ENCODE results near the gene CASK. TPM values are rescaled to one million over a fixed set of nuclear protein-coding genes. Genes with fewer than 3 reads are reported as not detected.

CASK gene
- total and polyA plus RNA-seq, 2 donors (not counting 1 experiment from before 2014, with no cell fraction given), result 27.4 to 78.3 TPM

GRCh38 chrX:41529221-41529620 is 394.1 kb downstream of the CASK start:
- Histone ChIP-seq H3K79me2 (ENCODE audit: control insufficient read depth, insufficient read depth, low read length) (no peaks in the 10 kb centered on the region), H4K20me1 (ENCODE audit: control insufficient read depth, extremely low read depth, insufficient read depth, low read length) (no peaks in the 10 kb centered on the region), H3K9ac (ENCODE audit: insufficient read depth, low read length) (no peak overlapping the region), H3K4me3 (replicated peaks in 1 of 4; ENCODE audit: control extremely low read depth in 1 of 4, insufficient read depth in 1 of 4, low read depth in 3 of 4, low read length in 4 of 4) (no peak overlapping the region), H2AFZ (ENCODE audit: low read length) (no peak overlapping the region), H3K27me3 (ENCODE audit: control insufficient read depth, insufficient read depth, low read length) (no peaks in the 10 kb centered on the region), H3K4me1 (ENCODE audit: control insufficient read depth, extremely low read depth, insufficient read depth, low read length) (no peaks in the 10 kb centered on the region), H3K9me3 (ENCODE audit: control insufficient read depth, insufficient read depth, low read depth, low read length) (no peaks in the 10 kb centered on the region), H3K27ac (ENCODE audit: insufficient read depth, low read length) (no peak overlapping the region), H3K36me3 (ENCODE audit: control insufficient read depth, insufficient read depth, low read length) (no peaks in the 10 kb centered on the region), H3K4me2 (ENCODE audit: extremely low read depth, insufficient read depth, low read length) (no peak overlapping the region)
- no peak for DNase-seq (ENCODE audit: low read depth in 2 of 2)
- no peak for TF ChIP-seq EZH2 (IDR thresholded peaks at IDR 0.05; ENCODE audit: low read length, missing control alignments)
- TF ChIP-seq CTCF (conservative IDR thresholded peaks at IDR 0.05 in 1 of 2, IDR thresholded peaks at IDR 0.05 in 1 of 2; ENCODE audit: low read depth in 1 of 2, low read length in 2 of 2), result no peak

GRCh38 chrX:41528784-41529183 is 394.6 kb downstream of the CASK start:
- no peak overlapping the region for H3K4me2 ChIP-seq (ENCODE audit: extremely low read depth, insufficient read depth, low read length)
- no peak for DNase-seq (ENCODE audit: low read depth in 2 of 2)
- H3K9ac ChIP-seq (ENCODE audit: insufficient read depth, low read length), result no peak overlapping the region
- no peak overlapping the region for H3K4me3 ChIP-seq (replicated peaks in 1 of 4; ENCODE audit: control extremely low read depth in 1 of 4, insufficient read depth in 1 of 4, low read depth in 3 of 4, low read length in 4 of 4)
- H3K4me1 ChIP-seq (ENCODE audit: control insufficient read depth, extremely low read depth, insufficient read depth, low read length), result no peaks in the 10 kb centered on the region
- H3K9me3 ChIP-seq (ENCODE audit: control insufficient read depth, insufficient read depth, low read depth, low read length), result no peaks in the 10 kb centered on the region
- H2AFZ ChIP-seq (ENCODE audit: low read length), result no peak overlapping the region
- H3K27ac ChIP-seq (ENCODE audit: insufficient read depth, low read length), result no peak overlapping the region
- no peaks in the 10 kb centered on the region for H3K79me2 ChIP-seq (ENCODE audit: control insufficient read depth, insufficient read depth, low read length)
- H3K27me3 ChIP-seq (ENCODE audit: control insufficient read depth, insufficient read depth, low read length), result no peaks in the 10 kb centered on the region
- no peaks in the 10 kb centered on the region for H4K20me1 ChIP-seq (ENCODE audit: control insufficient read depth, extremely low read depth, insufficient read depth, low read length)
- TF ChIP-seq EZH2 (IDR thresholded peaks at IDR 0.05; ENCODE audit: low read length, missing control alignments), result no peak
- no peak for TF ChIP-seq CTCF (conservative IDR thresholded peaks at IDR 0.05 in 1 of 2, IDR thresholded peaks at IDR 0.05 in 1 of 2; ENCODE audit: low read depth in 1 of 2, low read length in 2 of 2)
- H3K36me3 ChIP-seq (ENCODE audit: control insufficient read depth, insufficient read depth, low read length), result no peaks in the 10 kb centered on the region

GRCh38 chrX:41526925-41527324 is 396.4 kb downstream of the CASK start:
- no peaks in the 10 kb centered on the region for H3K9me3 ChIP-seq (ENCODE audit: control insufficient read depth, insufficient read depth, low read depth, low read length)
- no peaks in the 10 kb centered on the region for H3K4me1 ChIP-seq (ENCODE audit: control insufficient read depth, extremely low read depth, insufficient read depth, low read length)
- peak in 1 of 2 donors; percentile 45 for DNase-seq (ENCODE audit: low read depth in 2 of 2)
- no peaks in the 10 kb centered on the region for H4K20me1 ChIP-seq (ENCODE audit: control insufficient read depth, extremely low read depth, insufficient read depth, low read length)
- no peaks in the 10 kb centered on the region for H3K36me3 ChIP-seq (ENCODE audit: control insufficient read depth, insufficient read depth, low read length)
- H3K4me3 ChIP-seq (replicated peaks in 1 of 4; ENCODE audit: control extremely low read depth in 1 of 4, insufficient read depth in 1 of 4, low read depth in 3 of 4, low read length in 4 of 4), result no peak overlapping the region
- no peak overlapping the region for H3K27ac ChIP-seq (ENCODE audit: insufficient read depth, low read length)
- no peak overlapping the region for H3K9ac ChIP-seq (ENCODE audit: insufficient read depth, low read length)
- no peaks in the 10 kb centered on the region for H3K27me3 ChIP-seq (ENCODE audit: control insufficient read depth, insufficient read depth, low read length)
- H3K79me2 ChIP-seq (ENCODE audit: control insufficient read depth, insufficient read depth, low read length), result no peaks in the 10 kb centered on the region
- TF ChIP-seq EZH2 (IDR thresholded peaks at IDR 0.05; ENCODE audit: low read length, missing control alignments), result no peak
- H3K4me2 ChIP-seq (ENCODE audit: extremely low read depth, insufficient read depth, low read length), result no peak overlapping the region
- H2AFZ ChIP-seq (ENCODE audit: low read length), result no peak overlapping the region

Data from fibroblast of lung (primary cell).